OCI-LY7 (cell line): ENCODE results near the gene FADS6. TPM values are rescaled to one million over a fixed set of nuclear protein-coding genes. Genes with fewer than 3 reads are reported as not detected.
A peak's percentile ranks its signal among the peaks of the same experiment; 100 is the strongest.

ENCODE experiments used
- BruUV-seq: library from RNA; stranded (reverse); fragments of 400-500 nt; replicated peaks from 2 replicates; lab custom pipeline; 2021; lab: Mats Ljungman, UMichigan
- CTCF ChIA-PET: fragments of 300-600 bp; sonication (Branson Sonifier 250); formaldehyde crosslinking; loops from one replicate; lab custom pipeline; 2022; ENCODE audit warnings: antibody characterized with exemption; ENCODE audit not compliant: unreplicated experiment; lab: Charles Lee
- POLR2A ChIA-PET: fragments of 300-600 bp; sonication (Branson Sonifier 250); formaldehyde crosslinking; loops from one replicate; lab custom pipeline; 2022; ENCODE audit warnings: antibody characterized with exemption; lab: Charles Lee
- DNase-seq: peaks from one replicate; pipeline ENCODE4 v3.0.0-alpha.2; 2015; ENCODE audit warnings: low spot score
- H2AFZ ChIP-seq: fragments of 200-600 bp; sonication (generic), shearing (Covaris generic); 2 replicates; pipeline ENCODE4 v1.6.1; 2014; ENCODE audit warnings: mild to moderate bottlenecking, antibody characterized with exemption, low read length, moderate library complexity
- H3K27ac ChIP-seq: fragments of 200-600 bp; sonication (generic); 2 replicates; pipeline ENCODE4 v1.5.1; 2014; ENCODE audit warnings: mixed run types, low read depth, mild to moderate bottlenecking, moderate library complexity, low read length, inconsistent platforms; ENCODE audit not compliant: poor library complexity, severe bottlenecking
- H3K36me3 ChIP-seq: fragments of 200-600 bp; sonication (generic); 2 replicates; pipeline ENCODE4 v1.6.1; 2014; ENCODE audit warnings: mild to moderate bottlenecking, antibody characterized with exemption, low read length, moderate library complexity, mixed read lengths; ENCODE audit not compliant: insufficient read depth
- H3K4me1 ChIP-seq: fragments of 200-600 bp; sonication (generic); 2 replicates; pipeline ENCODE4 v1.5.1; 2014; ENCODE audit warnings: mild to moderate bottlenecking, low read length; ENCODE audit not compliant: insufficient read depth, poor library complexity, severe bottlenecking
- H3K4me2 ChIP-seq: fragments of 200-600 bp; sonication (generic); 2 replicates; pipeline ENCODE4 v1.6.1; 2014; ENCODE audit warnings: mild to moderate bottlenecking, low read length
- H3K4me3 ChIP-seq: fragments of 200-600 bp; sonication (generic); 2 replicates; pipeline ENCODE4 v1.5.1; 2014; ENCODE audit warnings: mild to moderate bottlenecking, low read depth, low read length; ENCODE audit not compliant: poor library complexity, severe bottlenecking
- H3K79me2 ChIP-seq: fragments of 200-600 bp; sonication (generic); 2 replicates; pipeline ENCODE4 v1.6.1; 2016; ENCODE audit warnings: low read depth, mild to moderate bottlenecking, low read length, moderate library complexity, mixed read lengths; ENCODE audit not compliant: insufficient read depth
- H3K9me2 ChIP-seq: fragments of 200-600 bp; sonication (generic); 2 replicates; pipeline ENCODE4 v1.6.1; 2016; ENCODE audit warnings: mild to moderate bottlenecking, low read length, mixed read lengths; ENCODE audit not compliant: insufficient read depth
- H3K9me3 ChIP-seq: fragments of 200-600 bp; sonication (generic); 2 replicates; pipeline ENCODE4 v1.6.1; 2014; ENCODE audit warnings: mild to moderate bottlenecking, mixed run types, low read length, mixed read lengths
- H4K20me1 ChIP-seq: fragments of 200-600 bp; sonication (generic); 2 replicates; pipeline ENCODE4 v1.6.1; 2014; ENCODE audit warnings: mild to moderate bottlenecking, antibody characterized with exemption, low read length, moderate library complexity, mixed read lengths; ENCODE audit not compliant: insufficient read depth
- EZH2phosphoT487 ChIP-seq: fragments of 200-600 bp; sonication (generic); IDR thresholded peaks from 2 replicates; pipeline ENCODE4 v1.6.1; 2018; ENCODE audit warnings: low read depth, borderline replicate concordance, mild to moderate bottlenecking, mixed run types, antibody characterized with exemption, low read length, moderate library complexity, mixed read lengths
- intact Hi-C: fragments of 100-400 bp; cut with micrococcal nuclease; formaldehyde crosslinking; loops from one replicate; pipeline ENCODE4 v1.10.0; 2022; ENCODE audit not compliant: unreplicated experiment
- total RNA-seq, 2 experiments: library from RNA; depleted of rRNA in 1 of 2; stranded (reverse); fragments of >200 nt in 1 of 2; shearing (Covaris generic) in 1 of 2; gene quantifications; 2 replicates each; pipeline ENCODE4 v1.2.3, GENCODE V29; 2014 to 2022
- TF ChIP-seq, protein P1 (sequence below): fragments of 200-600 bp; sonication (generic); conservative IDR thresholded peaks from 2 replicates; pipeline ENCODE4 v1.5.1; 2014; ENCODE audit warnings: mild to moderate bottlenecking, antibody characterized with exemption, low read length, moderate library complexity, mixed read lengths

The FADS6 gene
- total RNA-seq, 2 experiments from 2014 or later, result not detected

DNA sequence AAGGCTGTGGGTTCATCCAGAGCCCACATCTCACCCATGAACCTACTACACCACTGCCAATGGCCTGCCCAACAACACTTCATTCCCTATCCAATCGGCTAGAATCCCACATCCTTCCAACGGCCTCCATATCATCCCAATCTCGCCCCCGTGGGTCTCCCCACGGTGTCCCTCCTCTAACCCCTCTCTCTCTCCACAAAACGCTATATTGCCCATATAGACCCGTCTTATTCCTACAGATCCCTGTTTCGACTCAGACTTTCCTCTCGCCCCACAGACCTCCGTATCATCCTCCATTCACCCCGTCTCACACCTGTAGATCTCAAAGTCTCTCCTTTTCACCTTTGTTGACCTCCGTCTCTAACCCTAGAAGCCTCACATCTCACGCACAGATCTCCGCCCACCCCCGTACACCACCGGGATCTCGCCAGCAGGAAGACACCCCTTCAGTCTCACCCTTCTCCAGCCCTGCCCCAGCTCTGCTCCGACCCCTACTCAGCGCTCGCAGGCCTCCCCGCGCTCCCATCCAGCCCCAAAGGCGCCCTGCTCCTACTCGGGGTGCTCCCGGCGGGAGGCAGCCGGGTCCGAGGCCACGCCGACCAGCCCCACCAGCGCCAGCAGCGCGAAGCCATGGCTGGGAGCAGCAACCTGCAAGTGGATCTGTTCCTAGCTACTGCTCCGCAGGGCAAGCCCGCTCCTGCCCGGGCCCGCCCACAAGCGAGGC, 21.0 kb downstream of the FADS6 start, which contains the start of gene FDXR:
TSS of gene FDXR (minus strand) at position 682 of the 724 bp plus-strand sequence. CDS start at position 632, 50 bp downstream.
- no peak for DNase-seq
- intact Hi-C loops, result loop anchor here (1.0 kb wide), 1 partner anchor 40 kb away; no protein-coding TSS in a partner anchor
- Histone ChIP-seq H3K9me2 (no peaks in the 10 kb centered on the region), H3K4me1 (peaks cover 24% of the 10 kb centered on the region), H3K4me3 (peak within 1 kb of the TSS; percentile 78), H3K36me3 (no peaks in the 10 kb centered on the region), H3K9me3 (no peaks in the 10 kb centered on the region), H3K79me2 (no peaks in the 10 kb centered on the region), H2AFZ (peak within 1 kb of the TSS; percentile 74), H4K20me1 (no peaks in the 10 kb centered on the region), H3K27ac (peak within 1 kb of the TSS; percentile 53), H3K4me2 (peak within 1 kb of the TSS; percentile 93)
- ChIA-PET POLR2A (interaction anchor here (0.5 to 2.5 kb wide), 22 partner anchors 10 to 160 kb away, joined by 3 to 14 read pairs (median 4); partner anchors contain the start of genes CD300LF, MRPL58, NAT9 and RAB37), CTCF (interaction anchor here (0.7 to 1.5 kb wide), 4 partner anchors 8 to 134 kb away, joined by 3 to 7 read pairs (median 4); no protein-coding TSS in a partner anchor)
- TF ChIP-seq, protein P1, sequence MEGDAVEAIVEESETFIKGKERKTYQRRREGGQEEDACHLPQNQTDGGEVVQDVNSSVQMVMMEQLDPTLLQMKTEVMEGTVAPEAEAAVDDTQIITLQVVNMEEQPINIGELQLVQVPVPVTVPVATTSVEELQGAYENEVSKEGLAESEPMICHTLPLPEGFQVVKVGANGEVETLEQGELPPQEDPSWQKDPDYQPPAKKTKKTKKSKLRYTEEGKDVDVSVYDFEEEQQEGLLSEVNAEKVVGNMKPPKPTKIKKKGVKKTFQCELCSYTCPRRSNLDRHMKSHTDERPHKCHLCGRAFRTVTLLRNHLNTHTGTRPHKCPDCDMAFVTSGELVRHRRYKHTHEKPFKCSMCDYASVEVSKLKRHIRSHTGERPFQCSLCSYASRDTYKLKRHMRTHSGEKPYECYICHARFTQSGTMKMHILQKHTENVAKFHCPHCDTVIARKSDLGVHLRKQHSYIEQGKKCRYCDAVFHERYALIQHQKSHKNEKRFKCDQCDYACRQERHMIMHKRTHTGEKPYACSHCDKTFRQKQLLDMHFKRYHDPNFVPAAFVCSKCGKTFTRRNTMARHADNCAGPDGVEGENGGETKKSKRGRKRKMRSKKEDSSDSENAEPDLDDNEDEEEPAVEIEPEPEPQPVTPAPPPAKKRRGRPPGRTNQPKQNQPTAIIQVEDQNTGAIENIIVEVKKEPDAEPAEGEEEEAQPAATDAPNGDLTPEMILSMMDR, result no peak
- no peak for TF ChIP-seq EZH2phosphoT487
- no TSS peak for BruUV-seq

DNA sequence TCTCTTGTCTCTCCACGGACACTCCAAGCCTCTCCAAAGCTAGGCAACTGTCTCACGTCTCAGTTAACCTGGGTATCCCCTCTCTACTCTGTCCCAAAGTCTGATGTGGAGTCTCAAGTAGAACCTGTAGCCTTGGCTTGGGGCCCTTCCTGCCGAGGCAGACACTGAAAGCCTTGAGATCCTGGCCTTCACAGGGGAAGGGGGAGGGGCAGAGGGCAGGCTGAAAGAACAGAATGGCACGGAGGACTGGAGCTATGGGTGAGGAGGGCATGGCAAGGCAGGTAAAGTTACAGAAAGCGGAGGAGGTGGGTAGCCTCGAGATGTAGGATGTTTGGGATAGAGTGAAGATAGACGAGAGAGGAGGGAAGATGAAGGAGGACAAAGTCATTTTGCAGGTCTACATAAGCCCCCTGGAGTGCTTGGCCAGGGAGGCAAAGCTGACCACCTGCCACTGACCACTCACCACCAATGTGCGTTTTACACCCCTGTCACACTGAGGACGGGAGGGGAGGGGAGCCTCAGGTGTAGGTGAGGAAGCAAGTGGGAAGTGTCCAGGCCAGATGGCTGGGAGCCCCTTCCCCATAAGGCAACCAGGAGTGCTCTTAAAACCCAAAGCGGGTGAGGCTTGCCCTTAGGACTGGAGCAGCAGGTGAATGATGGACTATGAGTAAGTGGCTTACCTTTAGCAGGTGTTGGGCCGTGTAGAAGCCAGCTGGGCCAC, 21.9 kb downstream of the FADS6 start:
- H3K27ac ChIP-seq, result no peak overlapping the region
- no peaks in the 10 kb centered on the region for H3K79me2 ChIP-seq
- ChIA-PET CTCF (no interaction called here), POLR2A (interaction anchor here (0.6 to 2.1 kb wide), 4 partner anchors 14 to 178 kb away, joined by 3 to 14 read pairs (median 4); partner anchors contain the start of gene RAB37)
- peak overlapping the region; percentile 78 for H3K4me3 ChIP-seq
- intact Hi-C loops, result no loop called here
- no peak overlapping the region for H2AFZ ChIP-seq
- H3K4me2 ChIP-seq, result peak overlapping the region; percentile 93
- H4K20me1 ChIP-seq, result no peaks in the 10 kb centered on the region
- peaks cover 24% of the 10 kb centered on the region for H3K4me1 ChIP-seq
- TF ChIP-seq EZH2phosphoT487, result no peak
- TF ChIP-seq, protein P1, result no peak
- no peak for DNase-seq
- H3K9me2 ChIP-seq, result no peaks in the 10 kb centered on the region
- no TSS peak for BruUV-seq
- no peaks in the 10 kb centered on the region for H3K36me3 ChIP-seq
- H3K9me3 ChIP-seq, result no peaks in the 10 kb centered on the region
